HepG2 (cell line): Measurements from ENCODE around the gene UBAC1. TPM values are rescaled to one million over a fixed set of nuclear protein-coding genes. Genes with fewer than 3 reads are reported as not detected.

Experiments
- CENPBD1 ChIP-seq: sonication (generic); formaldehyde crosslinking; IDR thresholded peaks from 2 replicates; pipeline ENCODE4 v1.8.0; 2022; ENCODE audit warnings: missing genetic modification reagents, low read depth, mild to moderate bottlenecking, borderline replicate concordance
- FOXP1 ChIP-seq, 2 experiments: fragments of 450-650 bp in 1 of 2; IDR thresholded peaks; 2 replicates each; pipeline ENCODE4 v1.6.1; 2017 to 2018; ENCODE audit warnings: antibody characterized with exemption in 1 of 2
- HIC2 ChIP-seq: sonication (generic); formaldehyde crosslinking; IDR thresholded peaks from 2 replicates; pipeline ENCODE4 v1.9.0; 2022; ENCODE audit warnings: low read depth, missing genetic modification reagents
- MYC ChIP-seq: sonication (generic); formaldehyde crosslinking; IDR thresholded peaks from 2 replicates; pipeline ENCODE4 v1.9.0; 2021; ENCODE audit warnings: missing genetic modification reagents, borderline replicate concordance
- NR2F1 ChIP-seq, 2 experiments: fragments of 450-650 bp in 1 of 2; formaldehyde crosslinking in 1 of 2; IDR thresholded peaks; 2 replicates each; pipeline versions ENCODE4 v1.5.0 to v1.6.1; 2016 to 2020; ENCODE audit warnings: mild to moderate bottlenecking in 1 of 2, missing compliant biosample characterization in 1 of 2, missing genetic modification reagents in 1 of 2, moderate library complexity in 1 of 2
- POLR2G ChIP-seq: fragments of 200-400 bp; formaldehyde crosslinking; IDR thresholded peaks from 2 replicates; pipeline ENCODE4 v1.6.1; 2018; ENCODE audit warnings: mild to moderate bottlenecking, low read depth, low read length, moderate library complexity
- RARA ChIP-seq: IDR thresholded peaks from 2 replicates; pipeline ENCODE4 v1.6.1; 2016; ENCODE audit warnings: missing genetic modification reagents, missing compliant biosample characterization
- polyA plus RNA-seq, 8 experiments: library from polyadenylated mRNA; depleted of rRNA in 3 of 8; stranded (reverse) in 7 of 8; unstranded in 1 of 8; fragments of >200 nt; fragmentation: Illumina TruSeq in 4 of 8; extraction: Trizol in 4 of 8; gene quantifications; 2 replicates each; pipeline versions ENCODE4 v1.2.1 to v1.2.3, GENCODE V29; 2011 to 2016; ENCODE audit warnings: low read depth in 4 of 8, missing spikeins in 1 of 8, mixed read lengths in 1 of 8; ENCODE audit not compliant: insufficient read depth in 1 of 8
- total RNA-seq, 5 experiments: library from RNA; depleted of rRNA; stranded (reverse); fragments of >200 nt; fragmentation: Illumina TruSeq; extraction: Trizol; gene quantifications; 2 replicates each; pipeline ENCODE4 v1.2.3, GENCODE V29; 2016; ENCODE audit warnings: low read depth in 1 of 5
- TF ChIP-seq, protein P1 (sequence below): sonication (generic); formaldehyde crosslinking; IDR thresholded peaks from 2 replicates; pipeline ENCODE4 v1.9.0; 2021; ENCODE audit warnings: mild to moderate bottlenecking, missing genetic modification reagents
- TF ChIP-seq, protein P2 (sequence below): sonication (generic); formaldehyde crosslinking; IDR thresholded peaks from 2 replicates; pipeline ENCODE4 v1.4.0; 2020; ENCODE audit warnings: missing genetic modification reagents
- TF ChIP-seq, protein P3 (sequence below): sonication (generic); formaldehyde crosslinking; conservative IDR thresholded peaks from 2 replicates; pipeline ENCODE4 v1.4.0; 2020; ENCODE audit warnings: missing genetic modification reagents

Gene UBAC1
- total and polyA plus RNA-seq, 2 of the 13 experiments (the other 11 are each of a cell fraction or from before 2014, with no cell fraction given), result 32.2 to 34.1 TPM

GRCh38 chr9:136007934-136008692 lies 46.9 kb upstream of the UBAC1 start (continued):
- TF ChIP-seq, protein P1, sequence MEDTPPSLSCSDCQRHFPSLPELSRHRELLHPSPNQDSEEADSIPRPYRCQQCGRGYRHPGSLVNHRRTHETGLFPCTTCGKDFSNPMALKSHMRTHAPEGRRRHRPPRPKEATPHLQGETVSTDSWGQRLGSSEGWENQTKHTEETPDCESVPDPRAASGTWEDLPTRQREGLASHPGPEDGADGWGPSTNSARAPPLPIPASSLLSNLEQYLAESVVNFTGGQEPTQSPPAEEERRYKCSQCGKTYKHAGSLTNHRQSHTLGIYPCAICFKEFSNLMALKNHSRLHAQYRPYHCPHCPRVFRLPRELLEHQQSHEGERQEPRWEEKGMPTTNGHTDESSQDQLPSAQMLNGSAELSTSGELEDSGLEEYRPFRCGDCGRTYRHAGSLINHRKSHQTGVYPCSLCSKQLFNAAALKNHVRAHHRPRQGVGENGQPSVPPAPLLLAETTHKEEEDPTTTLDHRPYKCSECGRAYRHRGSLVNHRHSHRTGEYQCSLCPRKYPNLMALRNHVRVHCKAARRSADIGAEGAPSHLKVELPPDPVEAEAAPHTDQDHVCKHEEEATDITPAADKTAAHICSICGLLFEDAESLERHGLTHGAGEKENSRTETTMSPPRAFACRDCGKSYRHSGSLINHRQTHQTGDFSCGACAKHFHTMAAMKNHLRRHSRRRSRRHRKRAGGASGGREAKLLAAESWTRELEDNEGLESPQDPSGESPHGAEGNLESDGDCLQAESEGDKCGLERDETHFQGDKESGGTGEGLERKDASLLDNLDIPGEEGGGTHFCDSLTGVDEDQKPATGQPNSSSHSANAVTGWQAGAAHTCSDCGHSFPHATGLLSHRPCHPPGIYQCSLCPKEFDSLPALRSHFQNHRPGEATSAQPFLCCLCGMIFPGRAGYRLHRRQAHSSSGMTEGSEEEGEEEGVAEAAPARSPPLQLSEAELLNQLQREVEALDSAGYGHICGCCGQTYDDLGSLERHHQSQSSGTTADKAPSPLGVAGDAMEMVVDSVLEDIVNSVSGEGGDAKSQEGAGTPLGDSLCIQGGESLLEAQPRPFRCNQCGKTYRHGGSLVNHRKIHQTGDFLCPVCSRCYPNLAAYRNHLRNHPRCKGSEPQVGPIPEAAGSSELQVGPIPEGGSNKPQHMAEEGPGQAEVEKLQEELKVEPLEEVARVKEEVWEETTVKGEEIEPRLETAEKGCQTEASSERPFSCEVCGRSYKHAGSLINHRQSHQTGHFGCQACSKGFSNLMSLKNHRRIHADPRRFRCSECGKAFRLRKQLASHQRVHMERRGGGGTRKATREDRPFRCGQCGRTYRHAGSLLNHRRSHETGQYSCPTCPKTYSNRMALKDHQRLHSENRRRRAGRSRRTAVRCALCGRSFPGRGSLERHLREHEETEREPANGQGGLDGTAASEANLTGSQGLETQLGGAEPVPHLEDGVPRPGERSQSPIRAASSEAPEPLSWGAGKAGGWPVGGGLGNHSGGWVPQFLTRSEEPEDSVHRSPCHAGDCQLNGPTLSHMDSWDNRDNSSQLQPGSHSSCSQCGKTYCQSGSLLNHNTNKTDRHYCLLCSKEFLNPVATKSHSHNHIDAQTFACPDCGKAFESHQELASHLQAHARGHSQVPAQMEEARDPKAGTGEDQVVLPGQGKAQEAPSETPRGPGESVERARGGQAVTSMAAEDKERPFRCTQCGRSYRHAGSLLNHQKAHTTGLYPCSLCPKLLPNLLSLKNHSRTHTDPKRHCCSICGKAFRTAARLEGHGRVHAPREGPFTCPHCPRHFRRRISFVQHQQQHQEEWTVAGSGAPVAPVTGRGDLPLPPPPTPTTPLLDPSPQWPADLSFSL, result no peak
- TF ChIP-seq CENPBD1 (CRISPR knock-in tag) (no peak), HIC2 (CRISPR knock-in tag) (0 out of 2 replicates have a peak, but pooled peaks have one; percentile 25), NR2F1 (CRISPR knock-in tag; IDR thresholded peaks at IDR 0.05) (peak; percentile 58; a peak in 3 of 4 replicates), MYC (CRISPR knock-in tag) (peak; percentile 12; the same call in 1 of the 2 replicates), FOXP1 (IDR thresholded peaks at IDR 0.05) (no peak), FOXP1 (CRISPR knock-in tag; IDR thresholded peaks at IDR 0.05) (peak; percentile 11; the same call in 1 of the 2 replicates), POLR2G (peak; percentile 59; the same call in 1 of the 2 replicates), RARA (CRISPR knock-in tag) (peak; percentile 87)
- TF ChIP-seq, protein P2, sequence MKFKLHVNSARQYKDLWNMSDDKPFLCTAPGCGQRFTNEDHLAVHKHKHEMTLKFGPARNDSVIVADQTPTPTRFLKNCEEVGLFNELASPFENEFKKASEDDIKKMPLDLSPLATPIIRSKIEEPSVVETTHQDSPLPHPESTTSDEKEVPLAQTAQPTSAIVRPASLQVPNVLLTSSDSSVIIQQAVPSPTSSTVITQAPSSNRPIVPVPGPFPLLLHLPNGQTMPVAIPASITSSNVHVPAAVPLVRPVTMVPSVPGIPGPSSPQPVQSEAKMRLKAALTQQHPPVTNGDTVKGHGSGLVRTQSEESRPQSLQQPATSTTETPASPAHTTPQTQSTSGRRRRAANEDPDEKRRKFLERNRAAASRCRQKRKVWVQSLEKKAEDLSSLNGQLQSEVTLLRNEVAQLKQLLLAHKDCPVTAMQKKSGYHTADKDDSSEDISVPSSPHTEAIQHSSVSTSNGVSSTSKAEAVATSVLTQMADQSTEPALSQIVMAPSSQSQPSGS (CRISPR knock-in tag), result peak; percentile 34; the same call in 1 of the 2 replicates
- TF ChIP-seq, protein P3, sequence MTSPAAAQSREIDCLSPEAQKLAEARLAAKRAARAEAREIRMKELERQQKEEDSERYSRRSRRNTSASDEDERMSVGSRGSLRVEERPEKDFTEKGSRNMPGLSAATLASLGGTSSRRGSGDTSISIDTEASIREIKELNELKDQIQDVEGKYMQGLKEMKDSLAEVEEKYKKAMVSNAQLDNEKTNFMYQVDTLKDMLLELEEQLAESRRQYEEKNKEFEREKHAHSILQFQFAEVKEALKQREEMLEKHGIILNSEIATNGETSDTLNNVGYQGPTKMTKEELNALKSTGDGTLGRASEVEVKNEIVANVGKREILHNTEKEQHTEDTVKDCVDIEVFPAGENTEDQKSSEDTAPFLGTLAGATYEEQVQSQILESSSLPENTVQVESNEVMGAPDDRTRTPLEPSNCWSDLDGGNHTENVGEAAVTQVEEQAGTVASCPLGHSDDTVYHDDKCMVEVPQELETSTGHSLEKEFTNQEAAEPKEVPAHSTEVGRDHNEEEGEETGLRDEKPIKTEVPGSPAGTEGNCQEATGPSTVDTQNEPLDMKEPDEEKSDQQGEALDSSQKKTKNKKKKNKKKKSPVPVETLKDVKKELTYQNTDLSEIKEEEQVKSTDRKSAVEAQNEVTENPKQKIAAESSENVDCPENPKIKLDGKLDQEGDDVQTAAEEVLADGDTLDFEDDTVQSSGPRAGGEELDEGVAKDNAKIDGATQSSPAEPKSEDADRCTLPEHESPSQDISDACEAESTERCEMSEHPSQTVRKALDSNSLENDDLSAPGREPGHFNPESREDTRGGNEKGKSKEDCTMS, result no peak
